Psoas muscle (tissue), 8 donors: ENCODE data around the gene DSTN. TPM values are rescaled to one million over a fixed set of nuclear protein-coding genes. Genes with fewer than 3 reads are reported as not detected.

Experiments
- ATAC-seq, 4 donors: fragments of 200-7000 bp; cut with Tn5 transposase; one replicate each; pipeline ENCODE4 v1.9.1; 2020; ENCODE audit warnings: moderate library complexity in 3 of 4, mild to moderate bottlenecking in 2 of 4
- DNase-seq, 2 donors: peaks; one replicate each; pipeline ENCODE4 v3.0.0-alpha.2; 2020
- H3K27ac ChIP-seq: fragments of 200-600 bp; one replicate; pipeline ENCODE4 v1.8.0; 2022
- H3K27me3 ChIP-seq, 3 donors: fragments of 200-600 bp in 1 of 3; one replicate each; pipeline versions ENCODE4 v1.6.1 to v1.8.0; 2013 to 2022; ENCODE audit warnings: low read length in 2 of 3, mild to moderate bottlenecking in 2 of 3, moderate library complexity in 1 of 3; ENCODE audit not compliant: insufficient read depth in 3 of 3
- H3K36me3 ChIP-seq, 2 donors: fragments of 200-600 bp in 1 of 2; one replicate each; pipeline versions ENCODE4 v1.6.1 to v1.8.0; 2013 to 2022; ENCODE audit warnings: low read depth in 1 of 2, mild to moderate bottlenecking in 1 of 2, moderate library complexity in 1 of 2; ENCODE audit not compliant: insufficient read depth in 1 of 2
- H3K4me1 ChIP-seq: fragments of 200-600 bp; one replicate; pipeline ENCODE4 v1.8.0; 2022
- H3K4me3 ChIP-seq: fragments of 200-600 bp; one replicate; pipeline ENCODE4 v1.8.0; 2022; ENCODE audit warnings: mild to moderate bottlenecking
- H3K9me3 ChIP-seq: fragments of 200-600 bp; one replicate; pipeline ENCODE4 v1.8.0; 2022
- CTCF ChIP-seq: fragments of 200-600 bp; IDR thresholded peaks from one replicate; pipeline ENCODE4 v1.8.0; 2022; ENCODE audit warnings: antibody characterized with exemption
- WGBS, 3 donors: extraction: QIAGEN DNeasy Blood & Tissue Kit; methylation state at CpG; one replicate each; pipeline versions ENCODE4 v1.1.6 to v1.1.7; 2013; 5-methylcytosine and 5-hydroxymethylcytosine counted together
- intact Hi-C, 2 donors: fragments of 100-400 bp; cut with DNase I; formaldehyde crosslinking; loops; one replicate each; pipeline versions ENCODE4 v1.11.0 to v1.14.2; 2022
- polyA plus RNA-seq, 3 donors: library from polyadenylated mRNA; stranded (reverse); fragments of 200-250 nt; gene quantifications; one replicate each; pipeline ENCODE4 v1.2.3, GENCODE V29; 2013
- total RNA-seq, 4 donors: library from RNA; stranded (reverse); fragmentation: NEBNext Ultra II Directional in 2 of 4; extraction: Animal tissue kit (Norgen Biotek cat#: 25700) in 2 of 4; gene quantifications; one replicate each; pipeline versions ENCODE4 v1.2.1 to v1.2.4, GENCODE V29; 2021 to 2023
- donor health status: healthy with polysubstance abuse.
- donor health status: DM: no; HTN: no; CAD: no; lungs with moderate emphysema.
- donor health status: Bipolar disorder and iron deficiency.
- donor health status: healthy.
- donor health status: DM: yes; HTN: yes; CAD: no.
- donor health status: DM: no; HTN: no; CAD: no.
- donor health status: DM: no; HTN: no; CAD: no.
- donor health status: DM: yes; HTN: yes; CAD: no.

DSTN gene
- total and polyA plus RNA-seq, 7 donors = 45.6 to 202 (median 82.3) TPM

- H3K4me1 ChIP-seq = no peaks in the 10 kb centered on the region
- ATAC-seq = no peak
- 71 to 88% (median 72%) methylated on average over 5 of the region's 5 CpGs for WGBS, 3 donors
Observed at GRCh38 chr20:17541996-17542395, 27.9 kb upstream of the DSTN start.

GRCh38 chr20:17542481-17542880 lies 27.4 kb upstream of the DSTN start:
- peaks cover 0 to 3% (median 0%) of the 10 kb centered on the region in 3 donors for H3K27me3 ChIP-seq
- WGBS, 3 donors = 93 to 100% (median 100%) methylated on average over 1 of the region's 1 CpG
- H3K4me3 ChIP-seq = no peak overlapping the region
- intact Hi-C loops = loop anchor here in 1 of 2 donors (10.0 kb wide), 1 partner anchor 58 kb away; no protein-coding TSS in a partner anchor
- no peaks in the 10 kb centered on the region for H3K4me1 ChIP-seq
- DNase-seq (no peak), ATAC-seq (no peak)
- H3K9me3 ChIP-seq = no peaks in the 10 kb centered on the region
- TF ChIP-seq CTCF = no peak
- H3K36me3 ChIP-seq = no peaks in the 10 kb centered on the region
- no peak overlapping the region for H3K27ac ChIP-seq

More at GRCh38 chr20:17541996-17542395, 27.9 kb upstream of the DSTN start:
- no peak for DNase-seq
- H3K27ac ChIP-seq = no peak overlapping the region
- intact Hi-C loops = loop anchor here in 1 of 2 donors (10.0 kb wide), 1 partner anchor 57 kb away; no protein-coding TSS in a partner anchor
- no peaks in the 10 kb centered on the region for H3K9me3 ChIP-seq
- peaks cover 0 to 3% (median 0%) of the 10 kb centered on the region in 3 donors for H3K27me3 ChIP-seq
- H3K4me3 ChIP-seq = no peak overlapping the region
- no peaks in the 10 kb centered on the region for H3K36me3 ChIP-seq
- TF ChIP-seq CTCF = no peak

- Histone ChIP-seq H3K36me3 (no peaks in the 10 kb centered on the region), H3K4me3 (no peak overlapping the region), H3K4me1 (no peaks in the 10 kb centered on the region), H3K27ac (peak overlapping the region; percentile 47), H3K9me3 (no peaks in the 10 kb centered on the region), H3K27me3 (peaks cover 0 to 3% (median 0%) of the 10 kb centered on the region in 3 donors)
- intact Hi-C loops = loop anchor here in 1 of 2 donors (10.0 kb wide), 1 partner anchor 58 kb away; no protein-coding TSS in a partner anchor
- no peak for TF ChIP-seq CTCF
- WGBS, 3 donors = 28 to 40% (median 35%) methylated on average over 4 of the region's 4 CpGs
- no peak for DNase-seq
- peak; percentile 24 to 61 (median 43) for ATAC-seq
Observed at GRCh38 chr20:17542993-17543412, 26.9 kb upstream of the DSTN start.

GRCh38 chr20:17543531-17544131 lies 26.2 kb upstream of the DSTN start:
- TF ChIP-seq CTCF = no peak
- Histone ChIP-seq H3K9me3 (no peaks in the 10 kb centered on the region), H3K27me3 (peaks cover 0 to 3% (median 0%) of the 10 kb centered on the region in 3 donors), H3K27ac (peak overlapping the region; percentile 47), H3K4me3 (no peak overlapping the region), H3K36me3 (no peaks in the 10 kb centered on the region), H3K4me1 (no peaks in the 10 kb centered on the region)
- no peak for DNase-seq
- intact Hi-C loops = loop anchor here in 1 of 2 donors (10.0 kb wide), 1 partner anchor 59 kb away; no protein-coding TSS in a partner anchor
- WGBS, 3 donors = 56 to 60% (median 58%) methylated on average over 5 of the region's 5 CpGs
- ATAC-seq = peak in 1 of 4 donors; percentile 33
